Anterior cingulate cortex (tissue), 58 donors: Measurements from ENCODE around the gene KCNQ4.

Experiments used
- DNase-seq, 58 donors: peaks; one replicate each; lab custom pipeline; 2025; lab: John Stamatoyannopoulos, UW

KCNQ4 gene

DNA sequence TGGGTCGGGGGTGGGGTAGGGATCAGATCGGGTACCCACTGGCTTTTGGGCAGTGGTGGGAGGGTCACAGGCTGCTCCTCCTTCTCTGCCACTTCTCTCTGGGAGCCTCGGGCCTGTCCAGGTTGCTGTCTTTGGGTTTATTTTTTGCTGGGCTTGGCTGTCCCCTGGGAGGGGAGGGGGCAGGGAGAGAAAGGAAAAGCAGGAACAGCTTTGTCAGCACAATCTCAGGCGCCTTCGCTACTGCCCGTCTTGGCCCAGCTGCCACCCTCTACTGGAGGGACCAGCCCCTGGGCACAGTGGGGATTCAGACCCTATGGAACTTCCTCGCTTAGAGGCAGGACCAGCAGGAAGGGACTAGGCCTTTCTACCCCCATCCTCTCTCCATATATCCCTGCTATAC is 8.4 kb downstream of the KCNQ4 start:
- no peak for DNase-seq

- DNase-seq = no peak
Measured at GRCh38 chr1:40793617-40794016, 10.0 kb downstream of the KCNQ4 start.

DNA sequence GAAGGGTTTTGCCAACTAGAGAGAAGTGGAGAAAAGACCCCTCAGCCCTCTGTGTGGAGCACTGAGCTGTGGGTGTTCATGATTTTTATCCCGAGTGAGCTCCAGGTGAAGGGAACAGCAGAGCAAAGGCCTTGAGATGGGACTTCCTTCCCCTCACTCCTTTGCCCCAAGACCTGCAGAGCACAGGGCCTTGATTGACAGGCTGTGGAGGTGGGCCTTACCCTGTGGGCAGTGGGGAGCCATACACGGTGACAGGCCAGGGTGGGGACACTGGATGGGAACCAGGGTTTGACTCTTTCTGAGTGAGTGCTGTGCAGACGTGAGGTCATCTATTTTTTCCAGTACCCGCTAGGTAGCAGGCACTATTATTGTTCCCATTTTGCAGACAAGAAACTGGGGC is 10.5 kb downstream of the KCNQ4 start:
- no peak for DNase-seq

GRCh38 chr1:40794974-40795715 is 11.6 kb downstream of the KCNQ4 start:
- DNase-seq = no peak

DNA sequence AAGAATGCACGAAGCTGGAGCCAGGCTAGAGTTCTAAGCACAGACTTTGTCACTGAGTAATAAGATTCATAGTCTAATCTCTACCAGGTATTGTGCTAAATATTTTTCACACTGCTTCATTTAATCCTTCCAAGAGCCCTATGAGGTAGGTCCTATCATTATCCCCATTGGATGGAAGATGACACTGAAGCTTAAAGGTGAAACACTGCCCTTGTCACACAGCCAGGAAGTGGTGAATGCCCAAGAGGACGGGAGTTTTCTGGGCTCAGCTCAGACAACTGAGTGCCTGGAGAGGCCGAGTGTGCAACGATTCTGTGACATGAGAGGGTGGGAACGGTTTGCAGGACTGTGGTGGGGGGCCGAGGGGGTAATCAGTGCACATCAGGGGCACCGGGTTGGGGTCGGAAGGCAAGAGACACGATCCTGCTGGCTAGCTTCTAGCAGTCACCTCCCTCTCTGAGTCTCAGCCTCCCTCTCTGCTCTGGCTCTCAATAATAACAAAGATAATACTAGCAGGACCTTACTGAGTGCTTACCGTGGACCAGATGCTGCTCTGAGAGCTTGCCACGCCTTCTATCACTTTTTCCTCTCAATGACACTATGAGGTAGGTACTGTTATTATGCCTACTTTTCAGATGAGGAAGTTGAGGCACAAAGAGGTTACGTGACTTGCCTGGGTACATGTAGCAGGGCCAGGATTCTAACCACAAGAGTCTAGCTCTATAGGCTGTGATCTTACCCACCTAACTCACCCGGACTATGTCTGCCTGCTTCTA is 12.4 kb downstream of the KCNQ4 start:
- DNase-seq = no peak

GRCh38 chr1:40796939-40797667 is 13.5 kb downstream of the KCNQ4 start:
- peak in 1 of 58 donors; percentile 58 for DNase-seq

GRCh38 chr1:40797668-40798010 is 14.1 kb downstream of the KCNQ4 start:
- DNase-seq = no peak

- DNase-seq = peak in 1 of 58 donors; percentile 66
Measured at GRCh38 chr1:40798366-40799281, 15.0 kb downstream of the KCNQ4 start.

DNA sequence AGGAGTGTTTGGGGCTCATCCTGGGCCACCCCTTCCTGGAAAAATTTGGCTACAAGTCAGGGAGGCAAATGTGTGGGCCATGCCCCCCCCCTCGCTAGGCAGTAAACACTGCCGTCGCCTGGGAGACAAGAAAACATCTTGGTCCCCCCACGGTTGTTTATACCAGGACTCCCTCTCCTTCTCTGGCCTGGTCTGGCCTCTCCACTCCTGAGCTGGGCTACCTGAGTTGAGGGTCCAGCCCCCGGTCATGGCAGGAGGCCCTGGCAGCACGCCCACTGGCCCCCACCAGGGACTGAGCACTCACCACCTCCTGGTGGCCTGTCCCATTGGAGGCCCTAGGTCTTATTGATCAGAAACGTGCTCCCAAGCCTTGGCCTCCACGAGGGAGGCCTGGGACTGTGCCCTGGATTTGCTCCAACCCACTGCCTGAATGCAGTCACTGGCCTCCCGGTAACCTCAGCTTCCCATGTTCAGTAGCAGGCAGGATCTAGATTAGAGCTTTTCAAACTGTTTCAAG is 15.8 kb downstream of the KCNQ4 start:
- peak in 2 of 58 donors; percentile 12 to 66 for DNase-seq

GRCh38 chr1:40801742-40802077 is 18.1 kb downstream of the KCNQ4 start:
- DNase-seq = no peak

- DNase-seq = peak in 22 of 58 donors; percentile 5 to 50 (median 18)
Measured at GRCh38 chr1:40802078-40802741, 18.6 kb downstream of the KCNQ4 start.

DNA sequence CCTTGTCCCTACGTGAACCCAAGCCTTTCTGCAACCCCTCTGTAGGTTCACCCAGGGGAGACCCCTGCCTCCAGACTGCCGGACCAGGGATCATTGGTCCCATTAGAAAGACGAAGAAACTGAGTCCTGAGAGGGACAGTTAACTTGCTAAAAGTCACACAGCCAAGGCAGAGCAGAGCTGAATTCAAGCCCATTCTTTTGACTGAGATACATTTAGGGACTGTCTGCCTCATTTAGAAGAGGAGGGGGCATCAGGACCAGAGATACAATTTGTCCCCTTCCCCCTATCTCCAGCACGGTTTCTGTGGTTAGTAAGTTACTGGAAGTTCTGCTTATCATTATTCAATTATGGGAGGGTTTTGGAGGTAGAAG is 19.1 kb downstream of the KCNQ4 start:
- DNase-seq = no peak

GRCh38 chr1:40803447-40803846 is 19.9 kb downstream of the KCNQ4 start:
- DNase-seq = no peak

GRCh38 chr1:40803902-40804301 is 20.3 kb downstream of the KCNQ4 start:
- no peak for DNase-seq

GRCh38 chr1:40806240-40806639 is 22.7 kb downstream of the KCNQ4 start:
- DNase-seq = no peak

GRCh38 chr1:40806731-40807695 is 23.4 kb downstream of the KCNQ4 start:
- no peak for DNase-seq

GRCh38 chr1:40808002-40808401 is 24.4 kb downstream of the KCNQ4 start:
- DNase-seq = no peak

GRCh38 chr1:40808444-40808843 is 24.9 kb downstream of the KCNQ4 start:
- no peak for DNase-seq
